Keratinocyte (primary cell): ENCODE results near the gene RPIA.

Source experiments
- EZH2 ChIP-seq: IDR thresholded peaks from one replicate; pipeline ENCODE4 v1.6.1; 2012; ENCODE audit warnings: inconsistent platforms, mild to moderate bottlenecking, low read length, moderate library complexity
- TF ChIP-seq, protein P1 (sequence below), 3 experiments: IDR thresholded peaks in 1 of 3; conservative IDR thresholded peaks in 1 of 3; optimal IDR thresholded peaks in 1 of 3; 2 replicates in 2 of 3; 3 replicates in 1 of 3; pipeline versions ENCODE3 to v1.5.1; 2011; ENCODE audit warnings: low read length in 3 of 3, mild to moderate bottlenecking in 3 of 3, moderate library complexity in 2 of 3, control low read depth in 1 of 3, inconsistent platforms in 1 of 3; ENCODE audit not compliant: insufficient read depth in 2 of 3; ENCODE audit errors: extremely low read depth in 1 of 3

DNA sequence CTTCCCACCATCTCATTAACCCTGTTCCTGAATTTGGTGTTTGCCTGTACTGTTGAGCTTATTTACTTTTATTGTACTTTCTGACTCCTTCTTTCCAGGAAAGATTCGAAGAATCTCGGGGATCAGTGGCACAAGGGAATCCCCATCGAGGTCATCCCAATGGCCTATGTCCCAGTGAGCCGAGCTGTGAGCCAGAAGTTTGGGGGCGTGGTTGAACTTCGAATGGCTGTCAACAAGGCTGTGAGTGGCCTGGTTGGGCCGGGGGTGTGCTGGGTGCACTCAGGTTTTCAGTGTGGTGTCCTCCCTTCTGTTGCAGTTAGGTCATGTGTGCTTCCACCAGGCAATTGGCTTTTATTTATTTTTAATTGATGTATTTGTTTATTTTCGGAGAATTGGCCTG is 45.0 kb downstream of the RPIA start:
- TF ChIP-seq, protein P1, sequence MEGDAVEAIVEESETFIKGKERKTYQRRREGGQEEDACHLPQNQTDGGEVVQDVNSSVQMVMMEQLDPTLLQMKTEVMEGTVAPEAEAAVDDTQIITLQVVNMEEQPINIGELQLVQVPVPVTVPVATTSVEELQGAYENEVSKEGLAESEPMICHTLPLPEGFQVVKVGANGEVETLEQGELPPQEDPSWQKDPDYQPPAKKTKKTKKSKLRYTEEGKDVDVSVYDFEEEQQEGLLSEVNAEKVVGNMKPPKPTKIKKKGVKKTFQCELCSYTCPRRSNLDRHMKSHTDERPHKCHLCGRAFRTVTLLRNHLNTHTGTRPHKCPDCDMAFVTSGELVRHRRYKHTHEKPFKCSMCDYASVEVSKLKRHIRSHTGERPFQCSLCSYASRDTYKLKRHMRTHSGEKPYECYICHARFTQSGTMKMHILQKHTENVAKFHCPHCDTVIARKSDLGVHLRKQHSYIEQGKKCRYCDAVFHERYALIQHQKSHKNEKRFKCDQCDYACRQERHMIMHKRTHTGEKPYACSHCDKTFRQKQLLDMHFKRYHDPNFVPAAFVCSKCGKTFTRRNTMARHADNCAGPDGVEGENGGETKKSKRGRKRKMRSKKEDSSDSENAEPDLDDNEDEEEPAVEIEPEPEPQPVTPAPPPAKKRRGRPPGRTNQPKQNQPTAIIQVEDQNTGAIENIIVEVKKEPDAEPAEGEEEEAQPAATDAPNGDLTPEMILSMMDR (optimal IDR thresholded peaks at IDR 0.05 in 1 of 3, IDR thresholded peaks at IDR 0.05 in 1 of 3, conservative IDR thresholded peaks at IDR 0.05 in 1 of 3; ENCODE audit: extremely low read depth in 1 of 3, insufficient read depth in 2 of 3, low read length in 3 of 3): no peak
- TF ChIP-seq EZH2: no peak
